WTC11 (cell line): Measurements from ENCODE around the gene CLDN14. TPM values are rescaled to one million over a fixed set of nuclear protein-coding genes. Genes with fewer than 3 reads are reported as not detected.

Experiments
- ATAC-seq: fragments of 200-7000 bp; cut with Tn5 transposase; 2 replicates; pipeline ENCODE4 v1.10.0; 2021; ENCODE audit warnings: mild to moderate bottlenecking, moderate library complexity
- CTCF ChIA-PET: fragments of 300-600 bp; sonication (Branson Sonifier 250); formaldehyde crosslinking; loops from one replicate; lab custom pipeline; 2021; ENCODE audit warnings: antibody characterized with exemption; lab: Charles Lee
- POLR2A ChIA-PET: fragments of 350-600 bp; sonication (Branson Sonifier 250); formaldehyde crosslinking; loops from one replicate; lab custom pipeline; 2021; ENCODE audit warnings: antibody characterized with exemption; lab: Charles Lee
- DNase-seq: peaks from one replicate; pipeline ENCODE4 v3.0.0; 2021; ENCODE audit warnings: low spot score
- H3K27ac Mint-ChIP-seq: 2 replicates; pipeline ENCODE4 v1.8.0; 2021; ENCODE audit warnings: mixed read lengths
- H3K27me3 Mint-ChIP-seq: 2 replicates; pipeline ENCODE4 v1.8.0; 2021; ENCODE audit warnings: low read depth, mild to moderate bottlenecking, moderate library complexity, mixed read lengths
- H3K36me3 Mint-ChIP-seq: 2 replicates; pipeline ENCODE4 v1.8.0; 2021; ENCODE audit warnings: mixed read lengths
- H3K4me1 Mint-ChIP-seq: 2 replicates; pipeline ENCODE4 v1.8.0; 2022; ENCODE audit warnings: mixed read lengths
- H3K4me3 Mint-ChIP-seq: 2 replicates; pipeline ENCODE4 v1.8.0; 2021; ENCODE audit warnings: mild to moderate bottlenecking, moderate library complexity, mixed read lengths
- H3K9me3 Mint-ChIP-seq: 2 replicates; pipeline ENCODE4 v1.8.0; 2021; ENCODE audit warnings: mixed read lengths
- CREB1 ChIP-seq: sonication (generic); formaldehyde crosslinking; IDR thresholded peaks from 2 replicates; pipeline ENCODE4 v1.8.0; 2023; ENCODE audit warnings: mild to moderate bottlenecking, missing genetic modification reagents
- ESRRA ChIP-seq: sonication (generic); formaldehyde crosslinking; IDR thresholded peaks from 2 replicates; pipeline ENCODE4 v1.8.1; 2022; ENCODE audit warnings: mild to moderate bottlenecking, missing genetic modification reagents, borderline replicate concordance
- GRHL2 ChIP-seq: fragments of 250-450 bp; sonication (Bioruptor Pico); IDR thresholded peaks from 2 replicates; pipeline ENCODE4 v1.8.0; 2022; ENCODE audit warnings: mild to moderate bottlenecking, moderate library complexity; ENCODE audit not compliant: insufficient replicate concordance, severe bottlenecking
- GTF2I ChIP-seq: fragments of 250-450 bp; sonication (Bioruptor Pico); conservative IDR thresholded peaks from 2 replicates; pipeline ENCODE4 v1.4.0; 2021; ENCODE audit warnings: mild to moderate bottlenecking
- JAZF1 ChIP-seq: fragments of 250-450 bp; sonication (Bioruptor Pico); IDR thresholded peaks from 2 replicates; pipeline ENCODE4 v1.9.0; 2021; ENCODE audit warnings: moderate library complexity, mild to moderate bottlenecking, inconsistent platforms
- OVOL2 ChIP-seq: fragments of 250-450 bp; sonication (Bioruptor Pico); IDR thresholded peaks from 2 replicates; pipeline ENCODE4 v1.9.0; 2021; ENCODE audit warnings: mild to moderate bottlenecking, borderline replicate concordance
- SMAD3 ChIP-seq: sonication (generic); formaldehyde crosslinking; IDR thresholded peaks from 2 replicates; pipeline ENCODE4 v1.8.0; 2022; ENCODE audit warnings: missing genetic modification reagents, mild to moderate bottlenecking, borderline replicate concordance
- TEAD1 ChIP-seq: sonication (generic); formaldehyde crosslinking; IDR thresholded peaks from 2 replicates; pipeline ENCODE4 v1.8.0; 2022; ENCODE audit warnings: mild to moderate bottlenecking, missing genetic modification reagents
- total RNA-seq: library from RNA; stranded (reverse); gene quantifications from 3 replicates; pipeline ENCODE4 v1.2.3, GENCODE V29; 2021
- TF ChIP-seq, protein P1 (sequence below): sonication (generic); formaldehyde crosslinking; IDR thresholded peaks from 2 replicates; pipeline ENCODE4 v1.8.1; 2023; ENCODE audit warnings: mild to moderate bottlenecking, missing genetic modification reagents, borderline replicate concordance
- TF ChIP-seq, protein P2 (sequence below): sonication (generic); formaldehyde crosslinking; IDR thresholded peaks from 2 replicates; pipeline ENCODE4 v1.8.1; 2022; ENCODE audit warnings: mild to moderate bottlenecking, moderate library complexity, missing genetic modification reagents
- TF ChIP-seq, protein P3 (sequence below): sonication (generic); formaldehyde crosslinking; conservative IDR thresholded peaks from 2 replicates; pipeline ENCODE4 v1.8.1; 2023; ENCODE audit warnings: mild to moderate bottlenecking, low read depth, missing genetic modification reagents, moderate library complexity
- TF ChIP-seq, protein P4 (sequence below): sonication (generic); formaldehyde crosslinking; IDR thresholded peaks from 2 replicates; pipeline ENCODE4 v1.8.1; 2023; ENCODE audit warnings: mild to moderate bottlenecking, missing genetic modification reagents, moderate library complexity
- TF ChIP-seq, protein P5 (sequence below): sonication (generic); formaldehyde crosslinking; IDR thresholded peaks from 2 replicates; pipeline ENCODE4 v1.8.1; 2022; ENCODE audit warnings: low read depth, missing genetic modification reagents, borderline replicate concordance
- TF ChIP-seq, protein P6 (sequence below): sonication (generic); formaldehyde crosslinking; IDR thresholded peaks from 2 replicates; pipeline ENCODE4 v1.8.1; 2022; ENCODE audit warnings: mild to moderate bottlenecking, missing genetic modification reagents, moderate library complexity, borderline replicate concordance

The CLDN14 gene
- total RNA-seq, 1 experiment from 2014 or later, result not detected

DNA sequence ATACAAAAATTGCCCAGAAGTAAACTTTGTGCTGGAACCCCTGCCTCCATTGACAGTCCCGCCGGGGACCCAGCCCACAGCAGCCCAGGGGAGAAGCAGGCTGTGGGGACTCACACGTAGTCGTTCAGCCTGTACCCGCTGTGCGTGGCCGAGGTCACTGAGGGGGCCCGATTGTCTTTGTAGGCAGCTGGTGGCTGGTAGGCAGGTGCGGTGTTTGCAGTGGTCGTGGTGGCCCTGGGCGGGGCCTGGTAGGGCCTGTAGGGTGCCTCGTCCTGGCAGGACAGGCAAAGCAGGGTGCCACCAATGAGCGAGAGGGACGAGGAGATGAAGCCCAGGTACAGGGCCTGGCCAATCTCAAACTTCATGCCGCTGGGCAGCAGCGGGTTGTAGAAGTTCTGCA lies 19.1 kb downstream of the CLDN14 start (continued):
- TF ChIP-seq, protein P1, sequence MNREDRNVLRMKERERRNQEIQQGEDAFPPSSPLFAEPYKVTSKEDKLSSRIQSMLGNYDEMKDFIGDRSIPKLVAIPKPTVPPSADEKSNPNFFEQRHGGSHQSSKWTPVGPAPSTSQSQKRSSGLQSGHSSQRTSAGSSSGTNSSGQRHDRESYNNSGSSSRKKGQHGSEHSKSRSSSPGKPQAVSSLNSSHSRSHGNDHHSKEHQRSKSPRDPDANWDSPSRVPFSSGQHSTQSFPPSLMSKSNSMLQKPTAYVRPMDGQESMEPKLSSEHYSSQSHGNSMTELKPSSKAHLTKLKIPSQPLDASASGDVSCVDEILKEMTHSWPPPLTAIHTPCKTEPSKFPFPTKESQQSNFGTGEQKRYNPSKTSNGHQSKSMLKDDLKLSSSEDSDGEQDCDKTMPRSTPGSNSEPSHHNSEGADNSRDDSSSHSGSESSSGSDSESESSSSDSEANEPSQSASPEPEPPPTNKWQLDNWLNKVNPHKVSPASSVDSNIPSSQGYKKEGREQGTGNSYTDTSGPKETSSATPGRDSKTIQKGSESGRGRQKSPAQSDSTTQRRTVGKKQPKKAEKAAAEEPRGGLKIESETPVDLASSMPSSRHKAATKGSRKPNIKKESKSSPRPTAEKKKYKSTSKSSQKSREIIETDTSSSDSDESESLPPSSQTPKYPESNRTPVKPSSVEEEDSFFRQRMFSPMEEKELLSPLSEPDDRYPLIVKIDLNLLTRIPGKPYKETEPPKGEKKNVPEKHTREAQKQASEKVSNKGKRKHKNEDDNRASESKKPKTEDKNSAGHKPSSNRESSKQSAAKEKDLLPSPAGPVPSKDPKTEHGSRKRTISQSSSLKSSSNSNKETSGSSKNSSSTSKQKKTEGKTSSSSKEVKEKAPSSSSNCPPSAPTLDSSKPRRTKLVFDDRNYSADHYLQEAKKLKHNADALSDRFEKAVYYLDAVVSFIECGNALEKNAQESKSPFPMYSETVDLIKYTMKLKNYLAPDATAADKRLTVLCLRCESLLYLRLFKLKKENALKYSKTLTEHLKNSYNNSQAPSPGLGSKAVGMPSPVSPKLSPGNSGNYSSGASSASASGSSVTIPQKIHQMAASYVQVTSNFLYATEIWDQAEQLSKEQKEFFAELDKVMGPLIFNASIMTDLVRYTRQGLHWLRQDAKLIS (CRISPR knock-in tag), result no peak
- TF ChIP-seq CREB1 (CRISPR knock-in tag) (no peak), JAZF1 (CRISPR knock-in tag) (no peak), SMAD3 (CRISPR knock-in tag) (no peak), GRHL2 (no peak), OVOL2 (CRISPR knock-in tag) (no peak), ESRRA (CRISPR knock-in tag) (no peak), TEAD1 (no peak), GTF2I (CRISPR knock-in tag) (no peak)
- TF ChIP-seq, protein P2, sequence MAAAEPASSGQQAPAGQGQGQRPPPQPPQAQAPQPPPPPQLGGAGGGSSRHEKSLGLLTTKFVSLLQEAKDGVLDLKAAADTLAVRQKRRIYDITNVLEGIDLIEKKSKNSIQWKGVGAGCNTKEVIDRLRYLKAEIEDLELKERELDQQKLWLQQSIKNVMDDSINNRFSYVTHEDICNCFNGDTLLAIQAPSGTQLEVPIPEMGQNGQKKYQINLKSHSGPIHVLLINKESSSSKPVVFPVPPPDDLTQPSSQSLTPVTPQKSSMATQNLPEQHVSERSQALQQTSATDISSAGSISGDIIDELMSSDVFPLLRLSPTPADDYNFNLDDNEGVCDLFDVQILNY (CRISPR knock-in tag), result no peak
- TF ChIP-seq, protein P3, sequence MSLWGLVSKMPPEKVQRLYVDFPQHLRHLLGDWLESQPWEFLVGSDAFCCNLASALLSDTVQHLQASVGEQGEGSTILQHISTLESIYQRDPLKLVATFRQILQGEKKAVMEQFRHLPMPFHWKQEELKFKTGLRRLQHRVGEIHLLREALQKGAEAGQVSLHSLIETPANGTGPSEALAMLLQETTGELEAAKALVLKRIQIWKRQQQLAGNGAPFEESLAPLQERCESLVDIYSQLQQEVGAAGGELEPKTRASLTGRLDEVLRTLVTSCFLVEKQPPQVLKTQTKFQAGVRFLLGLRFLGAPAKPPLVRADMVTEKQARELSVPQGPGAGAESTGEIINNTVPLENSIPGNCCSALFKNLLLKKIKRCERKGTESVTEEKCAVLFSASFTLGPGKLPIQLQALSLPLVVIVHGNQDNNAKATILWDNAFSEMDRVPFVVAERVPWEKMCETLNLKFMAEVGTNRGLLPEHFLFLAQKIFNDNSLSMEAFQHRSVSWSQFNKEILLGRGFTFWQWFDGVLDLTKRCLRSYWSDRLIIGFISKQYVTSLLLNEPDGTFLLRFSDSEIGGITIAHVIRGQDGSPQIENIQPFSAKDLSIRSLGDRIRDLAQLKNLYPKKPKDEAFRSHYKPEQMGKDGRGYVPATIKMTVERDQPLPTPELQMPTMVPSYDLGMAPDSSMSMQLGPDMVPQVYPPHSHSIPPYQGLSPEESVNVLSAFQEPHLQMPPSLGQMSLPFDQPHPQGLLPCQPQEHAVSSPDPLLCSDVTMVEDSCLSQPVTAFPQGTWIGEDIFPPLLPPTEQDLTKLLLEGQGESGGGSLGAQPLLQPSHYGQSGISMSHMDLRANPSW (CRISPR knock-in tag), result no peak

DNA sequence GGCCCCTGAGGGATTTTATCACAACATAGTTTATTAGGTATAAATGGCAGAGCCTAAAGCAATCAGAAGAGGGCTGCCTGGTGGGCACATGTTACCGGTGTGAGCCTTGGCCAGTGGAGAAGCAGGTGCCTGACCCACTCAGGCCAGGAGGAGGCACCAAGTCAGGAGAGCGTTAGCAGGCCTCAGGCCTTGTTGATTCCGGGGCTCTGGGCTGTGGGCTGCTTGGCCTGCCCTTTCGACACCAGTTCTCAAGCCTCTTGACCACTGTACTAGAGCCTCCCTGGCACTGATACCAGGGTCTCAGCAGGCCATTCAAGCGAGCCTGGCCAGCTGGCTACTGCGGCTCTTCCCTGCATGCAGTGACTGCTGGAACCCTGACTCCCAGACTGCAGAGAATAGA lies 20.8 kb downstream of the CLDN14 start:
- TF ChIP-seq, protein P4, sequence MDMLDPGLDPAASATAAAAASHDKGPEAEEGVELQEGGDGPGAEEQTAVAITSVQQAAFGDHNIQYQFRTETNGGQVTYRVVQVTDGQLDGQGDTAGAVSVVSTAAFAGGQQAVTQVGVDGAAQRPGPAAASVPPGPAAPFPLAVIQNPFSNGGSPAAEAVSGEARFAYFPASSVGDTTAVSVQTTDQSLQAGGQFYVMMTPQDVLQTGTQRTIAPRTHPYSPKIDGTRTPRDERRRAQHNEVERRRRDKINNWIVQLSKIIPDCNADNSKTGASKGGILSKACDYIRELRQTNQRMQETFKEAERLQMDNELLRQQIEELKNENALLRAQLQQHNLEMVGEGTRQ (CRISPR knock-in tag), result no peak
- TF ChIP-seq TEAD1, result no peak
- TF ChIP-seq, protein P5, sequence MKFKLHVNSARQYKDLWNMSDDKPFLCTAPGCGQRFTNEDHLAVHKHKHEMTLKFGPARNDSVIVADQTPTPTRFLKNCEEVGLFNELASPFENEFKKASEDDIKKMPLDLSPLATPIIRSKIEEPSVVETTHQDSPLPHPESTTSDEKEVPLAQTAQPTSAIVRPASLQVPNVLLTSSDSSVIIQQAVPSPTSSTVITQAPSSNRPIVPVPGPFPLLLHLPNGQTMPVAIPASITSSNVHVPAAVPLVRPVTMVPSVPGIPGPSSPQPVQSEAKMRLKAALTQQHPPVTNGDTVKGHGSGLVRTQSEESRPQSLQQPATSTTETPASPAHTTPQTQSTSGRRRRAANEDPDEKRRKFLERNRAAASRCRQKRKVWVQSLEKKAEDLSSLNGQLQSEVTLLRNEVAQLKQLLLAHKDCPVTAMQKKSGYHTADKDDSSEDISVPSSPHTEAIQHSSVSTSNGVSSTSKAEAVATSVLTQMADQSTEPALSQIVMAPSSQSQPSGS (CRISPR knock-in tag), result no peak
- TF ChIP-seq, protein P6, sequence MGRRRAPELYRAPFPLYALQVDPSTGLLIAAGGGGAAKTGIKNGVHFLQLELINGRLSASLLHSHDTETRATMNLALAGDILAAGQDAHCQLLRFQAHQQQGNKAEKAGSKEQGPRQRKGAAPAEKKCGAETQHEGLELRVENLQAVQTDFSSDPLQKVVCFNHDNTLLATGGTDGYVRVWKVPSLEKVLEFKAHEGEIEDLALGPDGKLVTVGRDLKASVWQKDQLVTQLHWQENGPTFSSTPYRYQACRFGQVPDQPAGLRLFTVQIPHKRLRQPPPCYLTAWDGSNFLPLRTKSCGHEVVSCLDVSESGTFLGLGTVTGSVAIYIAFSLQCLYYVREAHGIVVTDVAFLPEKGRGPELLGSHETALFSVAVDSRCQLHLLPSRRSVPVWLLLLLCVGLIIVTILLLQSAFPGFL (CRISPR knock-in tag), result no peak
- Mint-ChIP-seq H3K9me3 (no peaks in the 10 kb centered on the region), H3K36me3 (no peaks in the 10 kb centered on the region), H3K27ac (no peak overlapping the region), H3K4me1 (peaks cover 15% of the 10 kb centered on the region), H3K4me3 (no peak overlapping the region), H3K27me3 (no peaks in the 10 kb centered on the region)
- no peak for DNase-seq
- ATAC-seq, result no peak
- POLR2A ChIA-PET, result no interaction called here
- CTCF ChIA-PET, result interaction anchor here (1.0 kb wide), 1 partner anchor 20 kb away, joined by 4 read pairs; no protein-coding TSS in a partner anchor
